Caki2 (cell line): ENCODE results near the gene NOTCH1. TPM values are rescaled to one million over a fixed set of nuclear protein-coding genes. Genes with fewer than 3 reads are reported as not detected.

Source experiments
- DNase-seq: peaks from one replicate; pipeline ENCODE4 v3.0.0-alpha.2; 2015; ENCODE audit warnings: low read depth
- in situ Hi-C: cut with HindIII; loops from 2 replicates; pipeline ENCODE4 v1.10.0; 2016; ENCODE audit warnings: low sequenced_read_pairs, low pct_unique_long_range_greater_than_20kb, mixed read lengths
- total RNA-seq: library from RNA; depleted of rRNA; stranded (reverse); fragments of >200 nt; shearing (Covaris generic); gene quantifications from 2 replicates; pipeline ENCODE4 v1.2.3, GENCODE V29; 2014; ENCODE audit warnings: low replicate concordance

The NOTCH1 gene
- total RNA-seq, 1 experiment from 2014 or later = 7.9 TPM

DNA sequence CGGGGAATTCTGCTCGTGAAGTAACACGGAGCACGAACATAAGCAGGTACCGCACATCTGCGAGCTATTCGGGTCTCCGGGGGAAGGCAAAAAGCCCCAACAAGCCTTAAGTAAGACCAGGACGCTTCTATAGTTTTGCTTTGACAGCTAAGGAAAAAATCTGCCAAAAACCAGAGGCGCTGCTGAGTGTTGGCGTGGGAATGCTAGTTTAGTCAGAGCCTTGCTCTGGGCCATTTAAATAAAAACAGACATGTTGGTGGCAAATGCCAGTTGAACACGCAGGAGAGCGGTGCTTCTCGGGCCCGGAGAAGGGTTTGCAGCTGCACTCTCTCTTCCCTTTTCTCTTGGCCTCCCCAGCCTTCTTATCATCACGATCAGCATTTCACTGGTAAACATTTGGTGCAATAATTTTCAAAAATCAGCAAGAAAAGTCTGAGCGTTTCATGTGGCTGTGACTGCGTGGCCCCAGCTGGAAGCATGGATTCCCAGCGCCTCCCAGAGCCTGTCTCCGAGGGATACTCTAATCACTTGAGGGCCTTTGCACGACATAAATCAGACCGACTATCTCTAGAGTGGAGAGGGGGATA is 6.4 kb upstream of the NOTCH1 start:
- in situ Hi-C loops = loop anchor here (10.0 kb wide), 1 partner anchor 67 kb away; the partner anchor contains the start of gene SEC16A
- no peak for DNase-seq

DNA sequence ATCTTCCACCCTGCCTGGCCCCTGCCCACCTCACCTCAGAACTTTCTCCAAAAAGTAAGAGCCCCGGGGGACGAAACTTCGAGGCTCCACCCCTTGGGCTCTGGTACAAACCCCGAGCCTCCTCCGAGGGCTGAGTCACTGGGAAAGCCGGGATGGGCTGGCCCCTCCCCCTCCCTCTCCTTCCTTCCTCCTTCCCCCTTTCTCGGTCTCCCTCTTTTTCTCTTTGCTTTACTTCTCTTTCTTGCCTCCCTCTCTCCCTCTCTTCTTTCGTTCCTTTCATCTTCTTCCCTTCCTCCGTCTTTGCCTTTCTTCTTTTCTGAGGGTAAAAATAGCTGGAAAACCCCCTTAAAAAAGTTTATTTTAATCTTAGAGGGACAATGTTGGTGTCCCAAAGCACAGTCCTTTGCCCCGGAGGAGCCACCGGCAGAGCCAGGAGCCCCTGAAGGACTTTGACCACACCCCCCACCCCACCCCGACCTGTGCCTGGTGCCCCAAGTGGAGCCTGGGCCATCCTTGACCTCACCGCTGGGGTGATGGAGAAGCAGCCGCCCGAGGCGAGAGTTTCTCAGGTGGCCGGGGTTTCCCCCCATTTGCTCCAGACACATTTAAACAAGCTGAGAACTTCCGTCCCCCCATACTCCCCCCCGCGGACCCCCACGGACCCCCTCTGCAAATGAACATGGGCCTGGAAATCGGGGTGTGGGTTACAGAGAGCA is 5.7 kb upstream of the NOTCH1 start:
- in situ Hi-C loops = loop anchor here (10.0 kb wide), 1 partner anchor 67 kb away; the partner anchor contains the start of gene SEC16A
- DNase-seq = peak; percentile 53

DNA sequence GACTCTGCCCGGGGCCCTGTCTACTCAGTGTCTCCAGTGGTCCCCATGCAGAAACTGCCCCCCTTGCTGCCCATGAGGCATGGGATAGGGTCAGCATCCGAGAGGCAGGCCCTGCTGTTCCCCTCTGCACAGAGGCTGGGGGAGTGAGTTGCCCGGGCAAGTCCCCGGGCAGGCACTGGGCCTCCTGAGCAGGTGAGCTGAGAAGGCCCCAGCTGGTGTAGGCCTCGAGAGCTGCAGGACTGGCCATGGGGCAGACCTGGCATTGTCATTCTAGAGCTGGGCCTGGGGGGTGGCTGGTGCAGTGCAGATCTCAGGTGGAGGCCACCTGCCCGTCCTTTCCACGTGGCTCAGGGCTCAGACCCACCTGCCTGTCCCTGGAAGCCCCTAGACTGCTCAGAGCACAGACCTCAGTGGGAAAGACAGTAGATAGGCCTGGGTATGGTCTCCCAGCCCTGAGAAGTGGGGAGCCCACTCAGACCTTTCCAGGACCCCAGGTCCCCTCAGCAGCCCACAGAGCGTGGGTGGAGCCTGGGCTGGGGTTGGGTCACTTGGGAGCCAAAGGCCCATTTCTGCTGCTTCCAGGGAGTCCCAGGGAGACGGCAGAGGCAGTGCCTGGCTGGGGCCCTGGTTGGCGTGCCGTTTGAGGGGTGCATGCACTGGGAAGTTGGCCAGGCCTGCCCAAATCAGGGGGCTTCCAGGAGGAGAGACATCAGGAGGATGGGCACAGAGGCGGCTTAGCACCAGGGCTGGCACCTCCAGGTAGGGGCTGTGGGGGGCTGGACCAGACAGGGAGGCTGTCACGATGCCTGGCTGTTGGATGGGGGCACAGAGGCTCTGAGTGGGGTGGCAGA is 4.8 kb upstream of the NOTCH1 start:
- no peak for DNase-seq
- in situ Hi-C loops = loop anchor here (10.0 kb wide), 1 partner anchor 66 kb away; the partner anchor contains the start of gene SEC16A

DNA sequence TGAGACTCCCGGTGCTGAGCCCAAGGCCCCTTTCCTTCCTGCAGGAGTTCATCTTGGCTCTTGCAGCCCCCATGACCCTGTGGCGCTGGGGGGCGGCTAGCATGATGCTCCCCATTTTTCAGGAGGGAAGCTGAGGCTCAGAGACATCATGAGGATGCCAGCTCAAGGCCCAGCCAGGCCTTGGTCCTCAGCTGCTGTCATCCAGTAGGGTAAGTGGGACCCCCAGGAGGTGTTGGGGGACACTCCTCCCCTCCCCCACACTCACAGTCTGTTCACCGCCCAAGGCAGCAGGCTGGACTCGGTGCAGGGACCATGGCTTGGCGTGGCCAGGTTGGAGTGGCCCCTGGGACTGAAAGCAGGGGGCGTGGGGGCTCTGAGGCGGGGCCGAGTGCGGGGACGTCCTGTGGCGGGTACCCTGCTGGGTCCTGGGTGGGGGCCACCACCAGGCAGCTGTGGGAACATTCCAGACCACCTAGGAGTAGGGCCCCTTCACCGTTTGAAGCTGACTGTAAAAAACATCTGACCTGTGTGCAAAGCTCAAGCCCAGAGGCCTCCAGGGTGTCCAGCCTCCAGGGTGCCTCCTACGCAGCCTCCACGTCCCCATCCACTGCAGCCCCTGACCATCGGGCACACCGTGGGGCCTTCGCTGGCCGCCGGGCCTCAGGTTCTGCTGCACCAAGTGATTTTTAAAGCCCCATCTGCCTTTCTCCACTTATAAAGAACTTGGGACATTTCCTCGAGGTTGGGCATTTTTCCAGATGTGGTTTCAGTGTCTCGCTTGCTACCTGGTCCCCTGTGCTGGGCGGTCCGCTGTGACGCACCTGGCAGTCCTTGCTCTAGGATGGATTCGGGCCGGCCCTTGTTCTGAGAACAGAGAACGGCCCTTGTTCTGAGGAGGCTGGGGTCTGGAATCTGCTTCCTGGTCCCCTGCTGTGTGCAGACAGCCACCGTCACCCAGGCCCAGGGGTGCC is 3.4 kb upstream of the NOTCH1 start:
- no peak for DNase-seq
- in situ Hi-C loops = no loop called here

DNA sequence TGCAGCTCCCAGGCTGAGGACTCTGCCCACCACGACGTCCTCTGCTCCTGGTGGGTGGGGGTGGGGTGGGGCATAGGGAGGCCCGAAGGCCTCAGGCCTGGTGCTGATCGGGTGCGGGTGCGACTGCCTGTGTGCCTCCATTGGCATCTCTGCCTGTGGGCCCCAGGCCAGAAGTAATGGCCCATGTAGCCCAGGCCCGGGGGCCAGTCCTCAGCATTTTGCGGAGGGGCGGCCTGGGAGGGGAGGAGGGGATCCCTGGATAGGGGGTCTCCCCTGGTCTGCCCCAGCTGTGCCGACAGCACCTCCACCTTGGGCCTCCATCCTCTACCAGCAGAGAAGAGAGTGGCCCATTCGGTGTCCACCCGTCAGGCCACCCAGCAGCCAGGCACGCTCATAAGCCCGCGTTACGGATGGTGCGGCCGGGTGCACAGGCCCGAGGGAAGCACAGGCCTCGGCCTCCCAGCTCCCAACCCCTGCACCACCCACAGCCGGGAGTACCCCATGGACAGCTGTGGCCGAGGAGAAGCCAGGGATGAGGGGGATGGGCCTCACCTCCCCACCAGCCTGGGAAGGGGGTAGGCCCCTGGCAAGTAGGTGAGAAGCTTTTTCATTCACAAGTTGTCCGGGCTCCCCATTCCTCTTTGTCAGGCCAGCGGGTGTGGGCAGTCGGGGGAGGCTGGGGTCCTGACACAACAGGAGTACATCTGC is 1.8 kb upstream of the NOTCH1 start:
- DNase-seq = no peak
- in situ Hi-C loops = no loop called here

DNA sequence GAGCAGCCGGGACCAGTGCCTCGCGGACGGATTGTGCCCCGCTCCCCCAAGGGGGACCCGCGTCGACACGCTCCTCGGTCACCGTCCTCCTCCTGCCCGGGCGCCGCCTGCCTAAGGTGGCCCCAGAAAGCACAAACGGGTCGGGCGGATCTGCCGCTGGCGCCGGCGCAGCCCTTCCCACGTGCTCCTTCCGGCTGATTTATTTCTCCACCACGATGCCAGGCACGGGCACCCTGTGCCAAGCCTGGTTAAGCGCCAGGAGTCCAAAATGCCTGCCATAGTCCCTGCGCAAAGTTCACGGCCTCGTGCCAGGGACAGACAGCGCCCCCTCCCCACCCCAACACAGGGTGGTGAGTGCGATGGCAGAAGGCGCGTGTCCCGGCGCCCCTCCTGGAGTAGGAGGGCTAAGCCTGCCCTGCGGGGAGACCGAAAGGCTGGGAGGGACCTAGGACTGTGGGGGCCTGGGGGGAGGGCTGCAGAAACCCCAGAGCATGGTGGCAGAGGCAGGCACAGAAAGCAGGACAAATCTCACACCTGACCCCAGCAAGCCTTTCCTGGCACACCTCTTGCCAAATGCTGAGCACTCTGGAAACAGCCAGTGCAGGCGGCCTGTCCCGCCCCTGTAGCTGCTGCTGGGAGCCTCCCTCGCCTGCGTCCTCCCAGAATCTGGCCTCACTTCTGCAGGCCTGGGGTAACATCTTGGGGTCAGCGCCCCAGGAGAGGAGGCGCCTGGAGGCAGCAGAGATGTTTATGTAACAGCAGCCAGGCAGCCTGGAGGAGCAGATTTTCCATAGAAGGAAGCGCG is 1.1 kb upstream of the NOTCH1 start:
- in situ Hi-C loops = no loop called here
- DNase-seq = peak; percentile 52

DNA sequence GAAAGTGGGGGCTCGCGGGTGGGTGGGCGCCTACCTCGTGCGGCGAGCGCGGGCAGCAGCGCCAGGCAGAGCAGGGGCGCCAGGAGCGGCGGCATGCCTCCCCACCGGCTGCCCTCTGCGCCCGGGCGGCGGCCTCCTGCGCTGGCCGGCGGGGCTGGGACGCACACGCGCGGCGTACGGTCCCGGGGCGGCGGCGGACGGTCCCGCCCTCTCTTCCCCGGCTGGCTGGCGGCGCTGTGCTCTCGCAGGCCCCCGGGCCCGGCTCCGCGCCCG is 220 bp downstream of the NOTCH1 start:
- in situ Hi-C loops = no loop called here

DNA sequence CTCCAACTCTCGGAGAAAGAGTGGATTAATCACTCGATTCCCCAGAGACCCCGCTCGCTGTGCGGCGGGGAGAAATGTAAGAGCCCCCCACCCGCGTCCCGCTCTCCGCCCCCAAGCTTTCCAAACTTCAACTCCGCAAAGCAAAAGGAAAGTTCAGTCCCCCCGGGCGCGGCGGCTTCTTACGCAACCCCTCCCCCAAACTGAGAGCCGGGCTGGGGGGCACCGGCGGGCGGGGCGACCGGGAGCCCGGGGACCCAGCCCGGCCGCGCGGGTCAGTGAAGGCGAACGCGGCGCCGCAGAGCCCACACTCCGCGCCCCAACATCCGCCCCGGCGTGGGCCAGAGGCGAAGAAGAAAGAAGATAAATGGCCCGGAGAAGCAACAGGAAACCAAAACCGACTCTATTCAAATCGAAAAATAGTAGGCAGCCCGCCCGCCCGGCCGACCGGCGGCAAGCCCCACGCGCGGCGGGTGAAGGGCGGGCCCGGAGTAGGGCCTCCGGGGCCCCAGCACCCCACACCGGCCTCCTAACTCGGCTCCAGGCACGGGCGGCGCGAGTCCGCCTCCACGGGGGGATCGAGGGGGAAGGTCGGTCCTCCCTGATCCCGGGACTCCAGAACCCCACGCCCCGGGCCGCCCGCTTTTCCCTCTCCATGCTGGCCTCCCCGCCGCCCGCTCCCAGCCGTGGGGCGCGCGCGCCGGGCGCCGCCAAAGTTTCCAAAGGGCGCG is 720 bp downstream of the NOTCH1 start:
- DNase-seq = no peak
- in situ Hi-C loops = no loop called here

More for the DNA sequence above, 220 bp downstream of the NOTCH1 start:
- DNase-seq = no peak

DNA sequence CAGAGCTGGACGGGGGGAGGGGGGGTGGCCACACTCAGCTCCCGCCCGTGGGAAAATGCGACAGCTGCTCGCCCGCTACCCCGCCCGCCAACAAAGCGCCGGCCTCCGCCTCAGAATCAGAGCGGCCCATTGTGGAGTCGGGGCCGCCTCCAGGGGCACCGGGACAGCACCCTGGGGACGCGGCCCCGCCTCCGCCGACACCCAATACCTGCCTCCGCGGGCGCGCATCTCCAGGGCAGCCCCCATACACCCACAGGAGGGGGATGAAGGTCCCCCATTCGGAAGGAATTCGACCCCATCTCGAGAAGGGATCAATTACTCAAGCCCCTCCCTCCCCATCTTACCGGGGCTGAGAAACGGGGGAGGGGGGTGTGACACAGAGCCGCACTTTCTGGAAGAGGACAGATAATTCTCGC is 1.3 kb downstream of the NOTCH1 start:
- no peak for DNase-seq
- in situ Hi-C loops = no loop called here

DNA sequence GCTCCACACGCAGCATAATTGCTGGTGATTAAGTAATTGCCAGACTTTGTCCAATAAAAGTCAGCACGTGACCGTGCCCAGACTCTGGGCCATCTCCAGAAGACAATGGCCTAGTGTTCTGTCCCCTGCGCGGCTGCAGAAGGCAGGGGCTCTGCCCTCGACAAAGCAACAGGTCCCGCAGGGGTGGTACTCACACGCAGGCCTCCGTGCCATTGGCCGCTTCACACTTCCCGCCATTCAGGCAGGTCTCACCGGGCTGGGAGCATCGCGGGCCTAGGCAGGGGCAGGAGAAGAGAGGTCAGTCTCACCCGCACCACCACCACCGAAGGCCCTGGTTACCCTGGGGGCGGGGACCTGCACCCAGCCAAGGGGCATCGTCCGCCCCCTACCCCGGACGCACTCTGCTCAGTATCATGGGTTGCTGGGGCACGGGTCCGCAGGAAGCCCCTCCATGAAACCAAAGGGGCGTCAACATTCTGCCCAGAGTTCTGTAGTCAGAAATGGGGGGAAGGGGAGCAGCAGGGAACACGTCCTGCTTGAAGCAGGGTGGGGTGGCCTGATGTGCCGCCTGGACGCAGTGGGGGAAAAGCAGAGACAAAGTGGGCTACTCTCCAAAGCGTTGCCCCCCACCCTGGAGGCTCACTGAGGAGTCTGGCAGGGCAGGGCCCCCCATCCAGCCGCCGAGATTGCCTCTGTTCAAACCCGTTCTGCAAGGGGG is 1.9 kb downstream of the NOTCH1 start:
- DNase-seq = no peak
- in situ Hi-C loops = no loop called here

DNA sequence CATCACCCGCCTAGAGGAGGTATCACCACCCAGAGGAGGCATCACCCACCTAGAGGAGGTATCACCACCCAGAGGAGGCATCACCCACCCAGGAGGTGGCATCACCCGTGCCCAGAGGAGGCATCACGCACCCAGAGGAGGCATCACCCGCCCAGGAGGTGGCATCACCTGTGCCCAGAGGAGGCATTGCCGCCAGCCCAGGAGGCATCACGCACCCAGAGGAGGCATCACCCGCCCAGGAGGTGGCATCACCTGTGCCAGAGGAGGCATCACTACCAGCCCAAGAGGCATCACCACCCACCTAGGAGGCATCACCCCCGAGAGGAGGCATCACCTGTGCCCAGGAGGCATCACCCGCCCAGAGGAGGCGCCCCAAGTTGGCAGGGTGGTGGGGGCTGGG is 2.6 kb downstream of the NOTCH1 start:
- DNase-seq = no peak
- in situ Hi-C loops = no loop called here

DNA sequence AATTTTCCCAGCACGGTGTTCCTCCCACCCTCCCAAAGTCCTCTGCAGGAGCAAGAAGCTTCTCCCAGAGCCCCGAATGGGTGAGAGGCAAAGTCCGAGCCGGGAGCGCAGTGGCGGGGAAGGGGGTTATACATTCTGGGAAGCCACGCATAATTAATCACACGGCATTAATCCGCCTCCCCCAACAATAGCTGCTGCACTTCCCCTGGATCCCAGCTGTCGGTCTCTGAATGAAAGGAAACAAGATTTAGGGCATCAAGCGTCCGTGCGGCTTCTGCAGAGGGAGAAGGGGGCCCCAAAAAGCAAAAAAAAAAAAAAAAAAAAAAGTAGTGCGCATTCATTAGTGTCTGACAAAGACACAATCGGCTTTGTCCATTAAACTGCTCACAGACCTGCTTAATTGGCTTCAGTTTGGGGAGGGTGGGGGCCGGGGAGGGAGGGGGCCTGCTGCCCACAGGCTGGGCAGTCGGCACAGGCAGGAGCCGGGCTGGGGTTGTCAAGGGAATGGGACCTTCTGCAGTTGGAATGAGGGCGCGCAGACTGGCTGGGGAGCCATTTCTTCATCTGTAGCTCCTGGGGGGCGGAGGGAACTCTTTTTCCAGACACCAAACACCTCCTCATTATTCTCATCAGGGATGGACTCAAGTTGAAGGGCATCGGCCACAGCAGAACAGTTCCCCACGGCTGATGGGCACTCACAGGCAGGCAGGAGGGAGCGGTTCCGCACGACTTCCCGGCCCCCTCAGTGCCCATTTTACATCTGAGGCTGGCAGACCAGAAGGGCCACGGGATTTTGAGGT is 3.4 kb downstream of the NOTCH1 start:
- in situ Hi-C loops = no loop called here
- DNase-seq = no peak

DNA sequence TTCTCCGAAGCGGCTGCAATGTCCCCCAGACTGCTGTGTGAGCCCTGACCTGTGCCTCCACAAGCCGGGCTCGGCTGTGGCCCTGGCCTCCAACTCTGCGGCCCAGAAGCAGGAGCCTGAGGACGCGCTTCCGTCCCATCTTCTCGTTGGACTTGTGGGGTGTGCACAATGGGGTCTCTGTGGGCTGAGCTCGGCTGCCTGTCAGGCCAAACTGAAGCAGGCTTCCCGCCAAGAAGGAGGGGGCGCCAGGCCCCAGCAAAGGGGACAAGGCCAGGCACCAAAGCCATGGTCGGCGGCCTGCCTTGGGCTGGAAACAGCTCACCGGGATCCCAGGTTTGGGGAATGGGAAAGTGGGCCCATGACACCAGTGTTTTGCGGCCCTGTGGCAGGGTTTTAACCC is 4.1 kb downstream of the NOTCH1 start:
- in situ Hi-C loops = no loop called here
- no peak for DNase-seq

DNA sequence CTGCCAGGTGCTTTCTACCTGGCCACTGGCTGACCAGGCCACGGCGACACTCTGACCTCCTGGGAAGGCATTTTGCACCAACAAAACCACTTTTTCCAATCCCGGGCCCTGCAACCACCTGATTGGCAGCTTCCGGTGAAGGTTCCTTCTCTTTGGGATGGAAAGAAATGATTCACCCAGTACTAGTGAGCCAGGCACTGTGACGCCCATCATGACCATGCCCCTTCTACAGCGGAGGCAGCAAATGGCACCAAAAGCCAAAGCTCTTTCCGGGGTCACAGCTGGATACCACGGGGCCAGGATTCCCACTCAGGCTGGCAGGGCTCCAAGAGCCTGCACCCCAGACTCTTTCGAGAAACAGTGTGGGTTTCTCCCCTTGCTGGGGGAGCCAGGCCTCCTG is 4.7 kb downstream of the NOTCH1 start:
- in situ Hi-C loops = no loop called here
- no peak for DNase-seq
